Coronary artery (tissue), 2 donors: Measurements from ENCODE around the gene C20orf144.
A peak's percentile ranks its signal among the peaks of the same experiment; 100 is the strongest.

Experiments
- DNase-seq: peaks from one replicate; pipeline ENCODE4 v3.0.0-alpha.2; 2017; ENCODE audit warnings: low spot score
- H3K27ac ChIP-seq, 2 donors: fragments of 200-600 bp; sonication (generic); one replicate each; pipeline ENCODE4 v1.5.1; 2016 to 2019
- H3K4me3 ChIP-seq: fragments of 200-600 bp; sonication (generic); 2 replicates; pipeline ENCODE4 v1.5.1; 2016; ENCODE audit warnings: mild to moderate bottlenecking, moderate library complexity
- CTCF ChIP-seq: fragments of 200-600 bp; sonication (generic); IDR thresholded peaks from one replicate; pipeline ENCODE4 v1.5.1; 2019; ENCODE audit warnings: antibody characterized with exemption

Gene C20orf144

GRCh38 chr20:33648396-33649004, 13.6 kb upstream of the C20orf144 start:
- no peak for TF ChIP-seq CTCF
- Histone ChIP-seq H3K4me3 (peak overlapping the region; percentile 43), H3K27ac (peak overlapping the region; percentile 64 to 74)
- DNase-seq: peak; percentile 77

GRCh38 chr20:33649201-33649681, 12.9 kb upstream of the C20orf144 start:
- no peak overlapping the region for H3K4me3 ChIP-seq
- no peak for DNase-seq
- TF ChIP-seq CTCF: no peak
- H3K27ac ChIP-seq: peak overlapping the region; percentile 11 to 39

GRCh38 chr20:33650111-33650752, 11.9 kb upstream of the C20orf144 start:
- no peak overlapping the region for H3K4me3 ChIP-seq
- TF ChIP-seq CTCF: no peak
- H3K27ac ChIP-seq: no peak overlapping the region
- DNase-seq: no peak

- no peak for DNase-seq
- Histone ChIP-seq H3K27ac (no peak overlapping the region), H3K4me3 (no peak overlapping the region)
- TF ChIP-seq CTCF: no peak
Observed at GRCh38 chr20:33650753-33651561, 11.2 kb upstream of the C20orf144 start.

GRCh38 chr20:33651562-33652048, 10.5 kb upstream of the C20orf144 start:
- TF ChIP-seq CTCF: no peak
- H3K27ac ChIP-seq: no peak overlapping the region
- no peak for DNase-seq
- H3K4me3 ChIP-seq: no peak overlapping the region

GRCh38 chr20:33653218-33653899, 8.8 kb upstream of the C20orf144 start:
- peak; percentile 78 for TF ChIP-seq CTCF
- no peak overlapping the region for H3K27ac ChIP-seq
- peak; percentile 74 for DNase-seq
- peak overlapping the region; percentile 27 for H3K4me3 ChIP-seq
